CD4-positive, alpha-beta T cell treated with Interferon alpha-2 for 1 hour (primary cell): ENCODE measurements around the gene IL12A.

Source experiments
- DNase-seq, 2 donors: peaks; one replicate each; pipeline ENCODE4 v3.0.0-alpha.2; 2020 to 2022

The IL12A gene

GRCh38 chr3:160038862-160039562 is 50.4 kb downstream of the IL12A start:
- no peak for DNase-seq

GRCh38 chr3:160040181-160040580 is 51.5 kb downstream of the IL12A start:
- no peak for DNase-seq

- no peak for DNase-seq
These were observed 52.8 kb downstream of the IL12A start for GRCh38 chr3:160041465-160041864.

- DNase-seq = no peak
These were observed 55.5 kb downstream of the IL12A start for GRCh38 chr3:160044121-160044520.
